ENCODE results near the gene ALG9.

Gene ALG9

GRCh38 chr11:111879637-111879960 lies 8.2 kb upstream of the ALG9 start:
- no peak for DNase-seq

- peak; percentile 90 for DNase-seq
These were observed 7.7 kb upstream of the ALG9 start, which contains the start of the genes CFAP68 and FDXACB1 for GRCh38 chr11:111878849-111879636. Gene CFAP68 (plus strand): TSS chr11:111879541. CDS start chr11:111879561, 20 bp downstream. Gene FDXACB1 (minus strand): TSS chr11:111879165. CDS start chr11:111879132, 33 bp downstream.

- no peak for DNase-seq
These were observed 7.0 kb upstream of the ALG9 start for GRCh38 chr11:111878385-111878848.

DNA sequence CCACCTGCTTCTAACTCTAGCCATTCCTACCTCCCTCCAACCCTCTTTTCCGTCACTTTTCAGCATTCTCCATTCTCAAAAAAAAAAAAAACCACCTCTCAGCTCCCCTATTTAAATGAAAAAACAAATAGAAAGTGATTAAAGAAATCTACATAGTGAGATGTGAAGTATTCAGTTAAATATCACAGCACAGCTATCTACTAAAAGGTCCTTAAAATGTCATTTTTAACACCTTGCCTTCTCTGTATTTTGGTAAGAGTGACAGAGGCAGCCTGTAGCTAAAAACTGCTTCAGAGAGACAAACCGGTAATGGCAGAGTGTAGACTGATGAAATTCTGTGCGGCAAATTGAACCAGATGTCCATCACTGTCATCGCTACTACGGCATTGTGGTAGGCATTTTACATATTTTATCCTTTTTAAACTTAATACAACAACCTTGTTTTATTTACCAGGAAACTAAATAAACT lies 346 bp upstream of the ALG9 start:
- DNase-seq: no peak

- DNase-seq: no peak
These were observed 877 bp downstream of the ALG9 start for GRCh38 chr11:111870522-111870885.

- no peak for DNase-seq
These were observed 1.3 kb downstream of the ALG9 start for GRCh38 chr11:111870113-111870512.

DNA sequence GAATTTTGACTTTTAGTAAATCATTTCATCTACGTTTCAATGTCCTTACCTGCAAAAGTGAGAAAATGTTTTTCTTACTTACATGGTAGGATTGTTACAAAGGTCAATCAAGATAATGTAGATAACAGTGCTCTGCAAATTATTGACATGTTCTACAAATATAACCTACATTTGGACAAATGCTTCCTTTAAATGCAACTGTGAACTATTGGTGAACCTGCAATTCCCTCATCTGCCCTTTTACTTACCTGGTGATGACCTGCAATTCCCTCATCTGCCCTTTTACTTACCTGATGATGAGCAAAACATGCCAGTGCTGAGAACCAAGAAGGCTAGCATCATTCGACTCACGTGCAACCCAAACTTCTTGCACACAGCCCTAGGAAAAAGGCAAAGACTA lies 11.1 kb downstream of the ALG9 start:
- DNase-seq: no peak

- DNase-seq: no peak
These were observed 15.9 kb downstream of the ALG9 start for GRCh38 chr11:111855506-111855905.

DNA sequence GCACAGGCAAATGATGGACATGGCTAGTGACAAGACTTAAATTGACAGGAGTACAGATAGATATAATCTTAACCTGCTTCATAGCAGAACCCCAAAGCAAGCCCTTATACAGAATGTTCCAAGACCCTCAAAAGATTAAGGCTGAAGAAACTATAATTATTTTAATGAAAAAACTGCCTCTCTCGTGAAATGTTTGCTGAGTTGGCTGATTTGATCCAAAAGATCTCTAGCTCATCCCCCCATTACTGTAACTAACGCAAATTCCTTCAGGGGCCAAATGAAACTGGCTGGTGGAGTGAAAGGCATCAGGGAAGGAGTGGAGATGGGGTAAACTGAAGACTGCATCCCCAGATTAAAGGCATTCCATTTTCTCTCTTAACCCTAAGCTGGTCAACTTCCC lies 19.3 kb downstream of the ALG9 start:
- DNase-seq: no peak

GRCh38 chr11:111851636-111852035 lies 19.7 kb downstream of the ALG9 start:
- DNase-seq: no peak

- DNase-seq: no peak
These were observed 20.3 kb downstream of the ALG9 start for GRCh38 chr11:111851067-111851466.

DNA sequence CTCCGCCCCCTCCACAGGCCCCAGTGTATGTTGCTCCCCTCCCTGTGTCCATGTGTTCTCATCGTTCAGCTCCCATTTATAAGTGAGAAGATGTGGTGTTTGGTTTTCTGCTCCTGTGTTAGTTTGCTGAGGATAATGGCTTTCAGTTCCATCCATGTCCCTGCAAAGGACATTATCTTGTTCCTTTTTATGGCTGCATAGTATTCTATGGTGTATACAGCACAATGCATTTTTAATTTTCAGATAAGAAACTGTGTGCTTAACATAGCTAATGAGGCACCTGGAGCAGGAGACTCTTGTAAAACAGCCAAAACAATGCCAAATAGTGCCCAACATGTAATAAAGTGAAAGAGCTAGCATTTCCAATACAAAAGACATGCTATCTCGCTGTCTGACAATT lies 21.8 kb downstream of the ALG9 start:
- no peak for DNase-seq

GRCh38 chr11:111846636-111847035 lies 24.7 kb downstream of the ALG9 start:
- no peak for DNase-seq

GRCh38 chr11:111846063-111846462 lies 25.3 kb downstream of the ALG9 start:
- no peak for DNase-seq

DNA sequence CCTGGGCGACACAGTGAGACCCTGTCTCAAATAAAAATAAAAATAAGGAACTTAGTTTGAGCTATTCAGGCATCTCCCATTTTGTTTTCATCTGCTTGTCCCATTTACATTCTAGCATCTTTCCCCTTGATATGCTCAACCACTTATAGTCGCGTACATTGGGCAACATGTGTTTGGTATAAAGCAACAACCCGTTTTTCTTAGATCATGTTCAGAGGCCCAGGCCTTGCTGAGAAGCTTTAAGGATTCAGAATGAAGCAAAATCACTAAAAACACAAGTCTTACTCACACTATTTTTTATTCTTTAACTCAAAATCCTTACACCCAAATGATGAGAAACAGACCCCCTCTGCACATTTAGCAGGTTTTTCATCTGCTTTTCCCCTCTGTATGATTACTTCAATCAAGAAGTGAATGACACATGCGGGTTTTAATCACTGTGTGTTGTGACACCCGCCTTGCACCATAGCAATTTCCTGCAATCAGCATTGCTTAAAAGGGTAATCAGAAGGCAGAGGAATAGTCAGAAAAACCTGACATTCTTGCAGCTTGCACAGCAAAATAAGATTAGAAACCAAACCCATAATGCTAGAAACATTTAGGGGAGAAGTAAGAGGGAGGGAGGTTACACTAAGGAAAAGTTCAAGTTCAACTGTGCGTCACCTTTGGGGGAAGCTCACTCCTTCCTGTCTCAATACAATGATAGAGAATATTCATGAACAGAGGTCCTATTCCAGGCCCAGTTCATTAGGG lies 25.9 kb downstream of the ALG9 start:
- DNase-seq: no peak

GRCh38 chr11:111843661-111844060 lies 27.7 kb downstream of the ALG9 start:
- no peak for DNase-seq

- DNase-seq: peak; percentile 77
These were observed 29.9 kb downstream of the ALG9 start for GRCh38 chr11:111841370-111842053.

GRCh38 chr11:111840143-111840542 lies 31.2 kb downstream of the ALG9 start:
- no peak for DNase-seq

- no peak for DNase-seq
These were observed 33.3 kb downstream of the ALG9 start for GRCh38 chr11:111838054-111838453.

- no peak for DNase-seq
These were observed 34.0 kb downstream of the ALG9 start for GRCh38 chr11:111837366-111837891.

DNA sequence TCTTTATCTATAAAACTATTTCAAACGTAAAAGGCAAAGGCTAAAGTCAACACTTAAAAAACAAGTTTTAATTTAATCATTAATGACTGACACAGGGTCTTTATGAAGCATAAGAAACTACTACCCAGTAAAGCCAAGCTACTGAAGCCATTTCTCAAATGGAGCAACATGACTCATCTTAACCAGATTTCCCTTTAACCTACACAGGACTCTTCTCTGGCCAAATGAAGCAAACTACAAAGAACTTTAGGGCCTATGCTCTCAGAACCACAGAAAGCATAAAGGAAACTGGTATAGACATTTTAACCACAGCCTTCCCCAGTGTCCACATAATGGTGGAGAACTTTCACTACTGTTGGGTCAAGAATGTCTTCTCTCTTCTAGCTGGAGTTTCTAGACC lies 34.7 kb downstream of the ALG9 start:
- no peak for DNase-seq

GRCh38 chr11:111836162-111836561 lies 35.2 kb downstream of the ALG9 start:
- DNase-seq: no peak

DNA sequence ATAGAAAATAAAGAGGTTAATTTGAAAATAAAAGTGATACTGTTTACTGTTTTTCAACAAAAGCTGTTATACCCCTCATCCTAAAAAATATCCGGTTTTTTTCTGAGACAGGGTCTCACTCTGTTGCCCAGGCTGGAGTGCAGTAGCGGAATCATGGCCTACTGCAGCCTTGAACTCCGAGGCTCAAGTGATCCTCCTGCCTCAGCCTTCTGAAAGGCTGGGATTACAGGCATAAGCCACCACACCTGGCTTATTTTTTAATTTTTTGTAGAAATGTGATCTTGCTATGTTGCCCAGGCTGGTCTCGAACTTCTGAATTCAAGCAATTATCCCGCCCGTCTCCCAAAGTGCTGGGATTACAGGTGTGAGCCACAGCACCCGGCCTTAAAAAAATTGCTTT lies 35.7 kb downstream of the ALG9 start:
- DNase-seq: no peak
